Sigmoid colon (tissue), 7 donors: Measurements from ENCODE around the gene TJAP1. TPM values are rescaled to one million over a fixed set of nuclear protein-coding genes. Genes with fewer than 3 reads are reported as not detected.

Experiments used
- DNase-seq: peaks from one replicate; pipeline ENCODE4 v3.0.0-alpha.2; 2019
- H3K27ac ChIP-seq, 4 donors: fragments of 200-600 bp; sonication (generic); one replicate each; pipeline ENCODE4 v1.5.1; 2016 to 2019; ENCODE audit warnings: mild to moderate bottlenecking in 1 of 4
- H3K27me3 ChIP-seq, 3 donors: fragments of 200-600 bp; sonication (generic); one replicate each; pipeline ENCODE4 v1.5.1; 2019; ENCODE audit warnings: mild to moderate bottlenecking in 1 of 3
- H3K36me3 ChIP-seq, 4 donors: fragments of 200-600 bp; sonication (generic); one replicate each; pipeline ENCODE4 v1.5.1; 2016 to 2019
- H3K4me1 ChIP-seq, 4 donors: fragments of 200-600 bp; sonication (generic); one replicate each; pipeline ENCODE4 v1.5.1; 2017 to 2019
- H3K4me3 ChIP-seq, 4 donors: fragments of 200-600 bp; sonication (generic); one replicate each; pipeline ENCODE4 v1.5.1; 2017 to 2019; ENCODE audit warnings: mild to moderate bottlenecking in 2 of 4, moderate library complexity in 1 of 4
- H3K9me3 ChIP-seq, 4 donors: fragments of 200-600 bp in 3 of 4; sonication (generic) in 3 of 4; one replicate each; pipeline versions ENCODE4 v1.5.1 to v1.6.1; 2013 to 2019
- CTCF ChIP-seq, 4 experiments: fragments of 450-650 bp in 3 of 4; fragments of 200-600 bp in 1 of 4; IDR thresholded peaks; one replicate each; pipeline ENCODE4 v1.5.1; 2016 to 2019; ENCODE audit warnings: antibody characterized with exemption in 4 of 4, mild to moderate bottlenecking in 3 of 4, moderate library complexity in 2 of 4
- EP300 ChIP-seq, 4 donors: sonication (generic); formaldehyde crosslinking; IDR thresholded peaks; one replicate each; pipeline ENCODE4 v1.6.1; 2017; ENCODE audit warnings: antibody characterized with exemption in 4 of 4
- POLR2A ChIP-seq, 2 donors: fragments of 450-650 bp; IDR thresholded peaks; one replicate each; pipeline ENCODE4 v1.6.1; 2016; ENCODE audit warnings: antibody characterized with exemption in 2 of 2, mild to moderate bottlenecking in 2 of 2, moderate library complexity in 2 of 2
- POLR2AphosphoS5 ChIP-seq, 4 donors: sonication (generic); formaldehyde crosslinking; IDR thresholded peaks; one replicate each; pipeline ENCODE4 v1.6.1; 2017; ENCODE audit warnings: antibody characterized with exemption in 4 of 4
- WGBS, 2 donors: extraction: QIAGEN DNeasy Blood & Tissue Kit; methylation state at CpG; one replicate each; pipeline ENCODE4 v1.1.7; 2013; 5-methylcytosine and 5-hydroxymethylcytosine counted together
- intact Hi-C: fragments of 100-400 bp; cut with DNase I; formaldehyde crosslinking; loops from one replicate; pipeline ENCODE4 v1.15.1; 2023
- polyA plus RNA-seq, 3 donors: library from polyadenylated mRNA; stranded (reverse); fragments of 200-250 nt; gene quantifications; one replicate each; pipeline ENCODE4 v1.2.3, GENCODE V29; 2013
- total RNA-seq, 4 donors: library from RNA; depleted of rRNA; stranded (reverse); fragments of >200 nt; gene quantifications; one replicate each; pipeline ENCODE4 v1.1.0, GENCODE V29; 2016
- donor health status: healthy with polysubstance abuse.
- donor health status: Bipolar disorder and iron deficiency.
- donor health status: healthy.

TJAP1 gene
- total and polyA plus RNA-seq, 7 donors, result 3.0 to 27.1 (median 20.0) TPM

- no peaks in the 10 kb centered on the region for H3K4me1 ChIP-seq
- H3K4me3 ChIP-seq, result no peak overlapping the region
- TF ChIP-seq EP300 (IDR thresholded peaks at IDR 0.05) (no peak), POLR2A (IDR thresholded peaks at IDR 0.05) (no peak), POLR2AphosphoS5 (IDR thresholded peaks at IDR 0.05) (no peak), CTCF (IDR thresholded peaks at IDR 0.05) (no peak)
- intact Hi-C loops, result no loop called here
- H3K27me3 ChIP-seq, result peaks cover 0 to 32% (median 11%) of the 10 kb centered on the region in 3 donors
- 82 to 86% methylated on average over 4 of the region's 4 CpGs for WGBS, 2 donors
- no peak overlapping the region for H3K27ac ChIP-seq
- DNase-seq, result no peak
- H3K36me3 ChIP-seq, result no peaks in the 10 kb centered on the region
- no peaks in the 10 kb centered on the region for H3K9me3 ChIP-seq
Measured at GRCh38 chr6:43467752-43468151, 9.6 kb upstream of the TJAP1 start.

- H3K4me3 ChIP-seq, result no peak overlapping the region
- H3K27ac ChIP-seq, result no peak overlapping the region
- H3K27me3 ChIP-seq, result peaks cover 0 to 27% (median 11%) of the 10 kb centered on the region in 3 donors
- WGBS, 2 donors, result 78 to 83% methylated on average over 4 of the region's 4 CpGs
- DNase-seq, result no peak
- H3K4me1 ChIP-seq, result no peaks in the 10 kb centered on the region
- intact Hi-C loops, result no loop called here
- no peaks in the 10 kb centered on the region for H3K9me3 ChIP-seq
- no peaks in the 10 kb centered on the region for H3K36me3 ChIP-seq
- TF ChIP-seq EP300 (IDR thresholded peaks at IDR 0.05) (no peak), POLR2A (IDR thresholded peaks at IDR 0.05) (no peak), POLR2AphosphoS5 (IDR thresholded peaks at IDR 0.05) (no peak), CTCF (IDR thresholded peaks at IDR 0.05) (no peak)
Measured at GRCh38 chr6:43468240-43468639, 9.1 kb upstream of the TJAP1 start.

- Histone ChIP-seq H3K36me3 (no peaks in the 10 kb centered on the region), H3K9me3 (no peaks in the 10 kb centered on the region), H3K4me3 (no peak overlapping the region), H3K27me3 (peaks cover 0 to 22% (median 7%) of the 10 kb centered on the region in 3 donors), H3K4me1 (no peaks in the 10 kb centered on the region), H3K27ac (no peak overlapping the region)
- WGBS, 2 donors, result 82 to 84% methylated on average over 13 of the region's 13 CpGs
- intact Hi-C loops, result no loop called here
- TF ChIP-seq POLR2AphosphoS5 (IDR thresholded peaks at IDR 0.05) (no peak), EP300 (IDR thresholded peaks at IDR 0.05) (no peak), POLR2A (IDR thresholded peaks at IDR 0.05) (no peak), CTCF (IDR thresholded peaks at IDR 0.05) (no peak)
- no peak for DNase-seq
Measured at GRCh38 chr6:43468748-43469681, 8.4 kb upstream of the TJAP1 start.

- Histone ChIP-seq H3K27ac (no peak overlapping the region), H3K4me3 (no peak overlapping the region), H3K27me3 (peaks cover 0 to 22% (median 7%) of the 10 kb centered on the region in 3 donors), H3K4me1 (no peaks in the 10 kb centered on the region), H3K36me3 (no peaks in the 10 kb centered on the region), H3K9me3 (no peaks in the 10 kb centered on the region)
- no peak for DNase-seq
- no peak for TF ChIP-seq CTCF (IDR thresholded peaks at IDR 0.05)
- no peak for TF ChIP-seq POLR2AphosphoS5 (IDR thresholded peaks at IDR 0.05)
- TF ChIP-seq POLR2A (IDR thresholded peaks at IDR 0.05), result no peak
- no peak for TF ChIP-seq EP300 (IDR thresholded peaks at IDR 0.05)
- intact Hi-C loops, result no loop called here
- WGBS, 2 donors, result 92 to 93% methylated on average over 7 of the region's 7 CpGs
Measured at GRCh38 chr6:43469947-43470346, 7.4 kb upstream of the TJAP1 start.
